Measurements from ENCODE around the gene SND1.

Gene SND1

GRCh38 chr7:128008744-128009143, 356.8 kb downstream of the SND1 start:
- DNase-seq (ENCODE audit: low read depth in 2 of 2, low spot score in 1 of 2): no peak

GRCh38 chr7:128010391-128011127, 358.6 kb downstream of the SND1 start:
- no peak for DNase-seq (ENCODE audit: low read depth in 2 of 2, low spot score in 1 of 2)

- no peak for DNase-seq (ENCODE audit: low read depth in 2 of 2, low spot score in 1 of 2)
Observed at GRCh38 chr7:128011131-128011661, 359.2 kb downstream of the SND1 start.

DNA sequence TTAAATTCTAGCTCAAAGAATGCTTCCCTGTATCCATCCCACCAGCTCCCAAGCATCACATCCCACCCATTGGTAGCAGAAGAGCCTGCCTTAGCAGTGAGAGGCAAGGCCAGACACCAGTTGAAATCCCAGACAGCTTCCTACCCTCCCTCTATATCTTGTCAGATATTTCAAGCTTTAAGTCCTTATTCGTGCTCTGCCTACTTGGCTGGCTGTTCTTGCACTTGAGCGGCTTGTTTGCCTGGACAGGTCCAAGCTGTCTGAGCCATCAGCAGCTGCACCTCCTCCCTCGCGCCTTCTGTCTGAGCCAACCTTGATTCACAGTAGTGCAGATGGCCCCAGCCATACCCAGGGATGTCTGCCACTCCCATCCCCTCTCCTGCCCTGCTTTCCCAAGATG, 362.8 kb downstream of the SND1 start:
- DNase-seq (ENCODE audit: low read depth in 2 of 2, low spot score in 1 of 2): no peak

DNA sequence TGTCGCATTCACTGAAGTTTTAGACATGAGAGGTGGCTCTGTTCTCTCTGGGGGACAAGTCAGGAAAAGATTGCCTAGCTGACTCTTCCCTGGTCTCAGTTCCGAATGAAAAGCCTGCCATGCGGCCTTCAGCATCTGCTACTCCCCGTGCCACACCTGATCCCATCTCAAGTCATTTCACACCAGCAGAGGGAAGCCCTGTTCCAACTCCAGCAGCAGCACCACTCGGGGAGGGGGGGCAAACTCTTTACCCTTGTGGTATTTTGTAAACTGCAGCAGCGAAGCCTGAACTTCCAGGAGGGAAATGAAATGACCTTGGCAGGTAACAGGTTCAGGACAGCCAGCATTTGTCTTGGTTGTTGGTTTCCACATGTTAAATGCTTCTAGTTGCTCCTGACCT, 365.5 kb downstream of the SND1 start:
- no peak for DNase-seq (ENCODE audit: low read depth in 2 of 2, low spot score in 1 of 2)

DNA sequence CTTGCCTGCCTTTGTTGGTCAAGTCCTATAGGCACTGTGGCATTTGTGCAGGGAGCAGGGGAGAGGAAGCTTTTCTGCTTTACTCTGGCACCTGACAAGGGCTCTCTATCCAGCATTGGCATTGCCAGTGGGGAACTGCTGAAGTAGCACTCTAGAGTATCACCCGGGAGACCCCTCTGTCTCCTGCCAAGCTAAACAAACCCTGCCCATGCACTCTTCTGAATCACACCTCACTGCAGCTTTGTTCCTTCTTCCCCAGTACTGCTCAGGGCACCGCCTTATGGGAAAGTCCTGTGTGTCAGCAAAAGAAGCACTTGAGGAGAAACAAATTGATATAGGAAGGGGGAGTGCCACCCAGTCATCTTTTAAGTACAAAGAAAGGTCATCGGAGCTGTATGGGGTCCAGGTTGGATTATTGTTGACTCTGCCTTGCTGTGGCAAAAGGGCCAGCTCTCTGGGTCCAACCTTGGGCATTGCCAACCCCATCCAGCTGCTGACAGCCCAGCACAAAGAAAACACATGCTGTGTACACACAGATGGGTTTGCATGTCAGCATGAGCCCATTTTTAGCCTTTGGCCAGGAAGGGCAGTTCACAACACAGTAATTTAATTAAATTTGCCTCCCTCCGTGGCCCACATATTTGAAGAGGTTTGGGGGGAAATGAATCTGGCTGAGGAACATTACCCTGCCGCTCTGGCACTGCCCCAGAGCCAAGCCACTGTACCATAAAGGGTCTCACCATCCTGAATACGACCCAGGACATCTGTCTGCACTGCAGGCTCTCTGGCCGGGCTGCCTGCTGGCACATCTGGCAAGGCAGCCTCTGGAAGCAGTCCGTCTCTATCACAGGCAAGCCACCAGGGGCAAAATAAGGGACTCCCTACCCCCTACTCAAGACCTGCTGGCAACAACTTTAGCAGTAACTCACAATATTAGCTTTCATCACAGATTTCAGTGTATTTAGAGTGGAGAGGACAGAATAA, 366.2 kb downstream of the SND1 start:
- no peak for DNase-seq (ENCODE audit: low read depth in 2 of 2, low spot score in 1 of 2)

GRCh38 chr7:128019288-128019687, 367.3 kb downstream of the SND1 start:
- no peak for DNase-seq (ENCODE audit: low read depth in 2 of 2, low spot score in 1 of 2)

DNA sequence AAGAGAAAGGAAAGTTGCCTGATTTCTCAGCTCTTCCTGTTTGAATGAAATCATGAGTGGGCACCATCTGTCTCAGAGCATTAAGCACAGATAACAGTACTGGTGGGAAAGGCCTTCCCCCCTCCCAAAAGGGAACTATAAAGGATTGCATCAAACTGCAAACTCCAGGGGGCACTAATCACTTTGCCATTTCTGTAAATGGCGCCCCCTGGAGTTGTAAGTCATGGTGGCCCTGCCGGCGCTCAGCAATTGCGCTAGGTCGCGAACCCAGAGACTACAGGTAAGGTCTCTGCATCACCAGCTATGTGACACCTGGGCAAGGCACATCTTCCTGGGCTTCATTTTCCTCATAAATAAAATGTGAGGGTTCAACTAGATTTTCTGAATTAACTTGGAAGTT, 368.2 kb downstream of the SND1 start:
- DNase-seq (ENCODE audit: low read depth in 2 of 2, low spot score in 1 of 2): no peak

- DNase-seq (ENCODE audit: low read depth in 2 of 2, low spot score in 1 of 2): no peak
Observed at GRCh38 chr7:128021366-128021765, 369.4 kb downstream of the SND1 start.

- no peak for DNase-seq (ENCODE audit: low read depth in 2 of 2, low spot score in 1 of 2)
Observed at GRCh38 chr7:128022631-128023532, 370.9 kb downstream of the SND1 start.

GRCh38 chr7:128024151-128024550, 372.2 kb downstream of the SND1 start:
- DNase-seq (ENCODE audit: low read depth in 2 of 2, low spot score in 1 of 2): no peak

GRCh38 chr7:128025380-128025779, 373.4 kb downstream of the SND1 start:
- DNase-seq (ENCODE audit: low read depth in 2 of 2, low spot score in 1 of 2): no peak

GRCh38 chr7:128025819-128026218, 373.8 kb downstream of the SND1 start:
- DNase-seq (ENCODE audit: low read depth in 2 of 2, low spot score in 1 of 2): no peak

GRCh38 chr7:128026551-128026950, 374.6 kb downstream of the SND1 start:
- DNase-seq (ENCODE audit: low read depth in 2 of 2, low spot score in 1 of 2): no peak

- DNase-seq (ENCODE audit: low read depth in 2 of 2, low spot score in 1 of 2): no peak
Observed at GRCh38 chr7:128027485-128027980, 375.5 kb downstream of the SND1 start.

DNA sequence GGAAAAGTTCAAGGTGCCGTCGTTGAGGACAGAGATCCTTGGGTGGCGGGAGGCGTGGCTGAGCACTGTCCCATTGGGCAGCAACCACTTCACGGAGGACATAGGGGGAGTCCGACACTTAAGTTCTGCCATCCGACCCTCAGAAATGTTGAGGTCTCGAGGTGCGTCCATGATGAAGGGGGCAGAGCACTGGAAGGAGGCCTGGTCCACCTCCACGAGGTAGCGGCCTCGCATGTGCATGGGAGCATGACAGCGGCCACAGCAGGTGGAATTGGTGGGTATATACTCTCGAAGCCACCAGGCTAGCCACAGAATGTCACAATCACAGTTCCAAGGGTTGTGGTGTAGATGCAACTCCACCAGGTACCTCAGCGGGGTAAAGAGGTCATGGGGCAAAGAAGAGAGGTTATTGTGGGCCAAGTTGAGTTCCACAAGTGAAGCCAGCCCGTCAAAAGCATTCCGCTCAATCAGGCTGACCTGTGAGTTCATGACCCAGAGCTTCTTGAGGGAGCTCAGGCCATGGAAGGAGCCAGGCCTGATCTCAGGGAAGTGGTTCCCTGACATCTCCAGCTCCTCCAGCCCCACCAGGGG, 377.5 kb downstream of the SND1 start:
- DNase-seq (ENCODE audit: low read depth in 2 of 2, low spot score in 1 of 2): no peak

- DNase-seq (ENCODE audit: low read depth in 2 of 2, low spot score in 1 of 2): no peak
Observed at GRCh38 chr7:128030263-128030653, 378.3 kb downstream of the SND1 start.

DNA sequence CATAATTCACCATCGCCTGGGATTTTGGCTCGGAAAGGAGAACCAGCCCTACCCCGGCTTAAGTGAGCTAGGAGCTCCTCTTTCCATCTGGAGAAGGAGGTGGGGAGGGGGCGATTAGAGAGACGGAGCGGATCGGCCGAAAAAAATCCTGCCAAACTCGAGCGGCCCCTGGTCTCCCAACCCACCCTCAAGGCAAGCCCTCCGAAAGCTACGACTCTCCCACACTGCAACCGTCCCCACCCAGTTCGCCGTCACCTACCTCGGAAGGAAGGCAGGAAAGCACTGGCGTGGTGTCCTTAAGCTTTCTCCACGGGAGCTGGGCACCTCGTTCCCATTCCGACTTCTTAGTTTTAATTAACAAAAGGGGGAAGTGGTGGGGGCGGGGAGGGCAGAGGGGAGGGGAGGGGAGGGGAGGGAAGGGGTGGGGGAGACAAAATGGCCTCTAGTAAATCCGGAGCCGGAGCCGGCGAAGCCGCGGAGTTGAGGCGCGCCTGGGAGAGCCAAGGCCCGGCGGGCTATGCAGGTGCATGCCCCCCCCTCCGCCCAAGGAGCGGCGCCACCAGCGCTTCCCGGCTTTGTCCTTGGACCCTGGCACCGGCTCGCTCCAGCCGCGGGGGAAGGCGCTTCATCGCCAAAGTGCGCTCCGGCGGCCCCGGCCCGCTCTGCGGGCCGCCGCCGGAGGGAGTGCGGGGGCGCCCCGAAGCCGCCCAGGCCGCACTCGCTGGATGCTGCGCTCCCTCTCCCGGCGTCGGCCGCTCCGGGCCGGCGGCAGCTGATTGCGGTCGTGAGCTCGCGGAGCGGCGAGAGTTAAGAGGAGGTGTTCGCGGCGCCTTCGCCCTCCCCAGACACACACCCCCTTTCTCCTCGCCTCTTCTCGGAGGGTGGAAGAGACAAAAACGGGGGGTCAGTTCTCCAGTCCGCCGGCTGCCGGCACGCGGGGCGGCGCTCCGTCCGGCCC, 378.9 kb downstream of the SND1 start, which contains the start of gene LRRC4:
TSS of gene LRRC4 (minus strand) at position 784 of the 958 bp plus-strand sequence. CDS start 797 bp downstream, outside the sequence.
- no peak for DNase-seq (ENCODE audit: low read depth in 2 of 2, low spot score in 1 of 2)

All from stimulated activated CD8-positive, alpha-beta memory T cell treated with anti-CD3 and anti-CD28 coated beads, Interleukin-4, amount 100 ng/mL, for 4 hours (primary cell).